IMR-90 (cell line): ENCODE data around the gene ZBTB46. TPM values are rescaled to one million over a fixed set of nuclear protein-coding genes. Genes with fewer than 3 reads are reported as not detected.

Experiments used
- ATAC-seq: fragments of 200-7000 bp; cut with Tn5 transposase; 2 replicates; pipeline ENCODE4 v1.9.1; 2020; ENCODE audit warnings: low read depth, mild to moderate bottlenecking, moderate library complexity
- BruUV-seq: library from RNA; stranded (reverse); fragments of 400-500 nt; replicated peaks from 2 replicates; lab custom pipeline; 2021; lab: Mats Ljungman, UMichigan
- CTCF ChIA-PET: fragments of 300-600 bp; formaldehyde crosslinking; extraction: SDS; loops from one replicate; lab custom pipeline; 2021; ENCODE audit warnings: antibody characterized with exemption; lab: Yijun Ruan, JAX
- POLR2A ChIA-PET: fragments of 300-600 bp; sonication (Branson Sonifier 250); formaldehyde crosslinking; loops from one replicate; lab custom pipeline; 2022; ENCODE audit warnings: antibody characterized with exemption; ENCODE audit not compliant: unreplicated experiment; lab: Charles Lee
- DNase-seq: peaks from one replicate; pipeline ENCODE4 v3.0.0; 2013
- H2AFZ ChIP-seq: replicated peaks from 2 replicates; pipeline ENCODE3; 2013; ENCODE audit warnings: low read length, mild to moderate bottlenecking; ENCODE audit not compliant: poor library complexity
- H2AK5ac ChIP-seq: 2 replicates; pipeline ENCODE4 v1.6.1; 2013; ENCODE audit warnings: low read depth, low read length, inconsistent platforms
- H2AK9ac ChIP-seq: replicated peaks from 2 replicates; pipeline ENCODE3; 2013; ENCODE audit warnings: mild to moderate bottlenecking, low read depth, low read length, moderate library complexity; ENCODE audit not compliant: poor library complexity
- H2BK120ac ChIP-seq: 2 replicates; pipeline ENCODE4 v1.6.1; 2013; ENCODE audit warnings: low read depth, low read length, inconsistent platforms
- H2BK15ac ChIP-seq: 3 replicates; pipeline ENCODE4 v1.6.1; 2013; ENCODE audit warnings: low read depth, low read length, inconsistent platforms
- H2BK20ac ChIP-seq: 2 replicates; pipeline ENCODE4 v1.6.1; 2013; ENCODE audit warnings: low read depth, mild to moderate bottlenecking, inconsistent platforms, low read length, moderate library complexity
- H2BK5ac ChIP-seq: 2 replicates; pipeline ENCODE4 v1.6.1; 2013; ENCODE audit warnings: mild to moderate bottlenecking, low read depth, low read length, inconsistent platforms; ENCODE audit not compliant: poor library complexity, severe bottlenecking
- H3K14ac ChIP-seq: replicated peaks from 2 replicates; pipeline ENCODE4 v1.6.1; 2013; ENCODE audit warnings: low read depth, low read length, inconsistent platforms
- H3K18ac ChIP-seq: 2 replicates; pipeline ENCODE4 v1.6.1; 2013; ENCODE audit warnings: low read depth, low read length, control low read depth
- H3K23ac ChIP-seq: 2 replicates; pipeline ENCODE4 v1.6.1; 2013; ENCODE audit warnings: low read depth, low read length, inconsistent platforms
- H3K27ac ChIP-seq: 2 replicates; pipeline ENCODE4 v1.5.1; 2013; ENCODE audit warnings: mild to moderate bottlenecking, control low read depth, low read length; ENCODE audit not compliant: insufficient read depth
- H3K27me3 ChIP-seq: 2 replicates; pipeline ENCODE4 v1.6.1; 2013; ENCODE audit warnings: low read length; ENCODE audit not compliant: control insufficient read depth, insufficient read depth
- H3K36me3 ChIP-seq: 2 replicates; pipeline ENCODE4 v1.6.1; 2013; ENCODE audit warnings: low read length, mixed read lengths; ENCODE audit not compliant: control insufficient read depth, insufficient read depth
- H3K4ac ChIP-seq: 2 replicates; pipeline ENCODE4 v1.6.1; 2013; ENCODE audit warnings: low read depth, low read length, inconsistent platforms
- H3K4me1 ChIP-seq: 2 replicates; pipeline ENCODE4 v1.6.1; 2013; ENCODE audit warnings: low read length, mixed read lengths; ENCODE audit not compliant: control insufficient read depth, insufficient read depth
- H3K4me2 ChIP-seq: 2 replicates; pipeline ENCODE4 v1.6.1; 2013; ENCODE audit warnings: low read depth, mild to moderate bottlenecking, control low read depth, low read length, moderate library complexity
- H3K4me3 ChIP-seq: 2 replicates; pipeline ENCODE4 v1.5.1; 2013; ENCODE audit warnings: low read depth, mild to moderate bottlenecking, control low read depth, low read length, moderate library complexity; ENCODE audit not compliant: insufficient read depth
- H3K56ac ChIP-seq: 2 replicates; pipeline ENCODE4 v1.6.1; 2013; ENCODE audit warnings: low read length, inconsistent platforms; ENCODE audit not compliant: insufficient read depth; ENCODE audit errors: extremely low read depth
- H3K79me1 ChIP-seq, 2 experiments: 2 replicates each; pipeline ENCODE4 v1.6.1; 2013; ENCODE audit warnings: low read length in 2 of 2, inconsistent platforms in 1 of 2, low read depth in 1 of 2
- H3K9ac ChIP-seq: 2 replicates; pipeline ENCODE4 v1.6.1; 2013; ENCODE audit warnings: low read depth, low read length, control low read depth
- H3K9me1 ChIP-seq: 2 replicates; pipeline ENCODE4 v1.6.1; 2013; ENCODE audit warnings: low read length, inconsistent platforms; ENCODE audit not compliant: insufficient read depth
- H3K9me3 ChIP-seq: 2 replicates; pipeline ENCODE4 v1.6.1; 2013; ENCODE audit warnings: low read length; ENCODE audit not compliant: control insufficient read depth, insufficient read depth
- H4K20me1 ChIP-seq: 2 replicates; pipeline ENCODE4 v1.6.1; 2013; ENCODE audit warnings: low read length, inconsistent platforms; ENCODE audit not compliant: insufficient read depth
- H4K5ac ChIP-seq: 2 replicates; pipeline ENCODE4 v1.6.1; 2013; ENCODE audit warnings: mild to moderate bottlenecking, low read depth, low read length, control low read depth
- H4K8ac ChIP-seq, 2 experiments: 2 replicates each; pipeline ENCODE4 v1.6.1; 2013; ENCODE audit warnings: low read depth in 2 of 2, low read length in 2 of 2, control low read depth in 1 of 2, inconsistent platforms in 1 of 2
- H4K91ac ChIP-seq: 2 replicates; pipeline ENCODE4 v1.6.1; 2013; ENCODE audit warnings: low read depth, low read length, inconsistent platforms; ENCODE audit not compliant: insufficient read depth
- CHD1 ChIP-seq: IDR thresholded peaks from 2 replicates; pipeline ENCODE4 v1.6.1; 2012; ENCODE audit warnings: low read depth, low read length, improper control_type of control experiment
- MAZ ChIP-seq: IDR thresholded peaks from 2 replicates; pipeline ENCODE4 v1.6.1; 2012; ENCODE audit warnings: low read depth, mild to moderate bottlenecking, low read length, improper control_type of control experiment, moderate library complexity, borderline replicate concordance
- MXI1 ChIP-seq: IDR thresholded peaks from 2 replicates; pipeline ENCODE4 v1.6.1; 2012; ENCODE audit warnings: low read depth, mild to moderate bottlenecking, low read length, moderate library complexity, borderline replicate concordance
- RAD21 ChIP-seq: IDR thresholded peaks from 2 replicates; pipeline ENCODE4 v1.6.1; 2012; ENCODE audit warnings: low read length, improper control_type of control experiment
- SMC3 ChIP-seq: fragments of 150-350 bp; IDR thresholded peaks from 2 replicates; pipeline ENCODE4 v1.6.1; 2016; ENCODE audit warnings: low read depth, mild to moderate bottlenecking, antibody characterized with exemption, low read length, moderate library complexity
- WGBS, 2 experiments: methylation state at CpG; one replicate each; pipeline versions ENCODE4 v1.1.5 to v1.1.7; 2013; ENCODE audit warnings: missing lambda C conversion rate in 2 of 2; ENCODE audit not compliant: insufficient read length in 1 of 2; ENCODE audit errors: extremely low coverage in 2 of 2; 5-methylcytosine and 5-hydroxymethylcytosine counted together
- dilution Hi-C: fragments of 300-500 bp; cut with HindIII; formaldehyde crosslinking; loops from one replicate; pipeline ENCODE4 v1.14.3; 2018; ENCODE audit warnings: low sequenced_read_pairs; ENCODE audit not compliant: unreplicated experiment
- in situ Hi-C: fragments of 300-500 bp; cut with MboI; formaldehyde crosslinking; loops from 3 replicates; pipeline ENCODE4 v1.14.3; 2019; ENCODE audit warnings: low sequenced_read_pairs, inconsistent platforms, mixed read lengths
- intact Hi-C: fragments of 100-400 bp; cut with micrococcal nuclease; formaldehyde crosslinking; loops from 2 replicates; pipeline ENCODE4 v1.10.0; 2022
- polyA plus RNA-seq, 3 experiments: library from polyadenylated mRNA; depleted of rRNA; stranded (reverse); fragments of >200 nt; gene quantifications; 2 replicates each; pipeline ENCODE4 v1.2.3, GENCODE V29; 2012; ENCODE audit warnings: low replicate concordance in 1 of 3
- total RNA-seq: library from RNA; depleted of rRNA; stranded (reverse); fragments of >200 nt; gene quantifications from 2 replicates; pipeline ENCODE4 v1.2.3, GENCODE V29; 2012
- TF ChIP-seq, protein P1 (sequence below): conservative IDR thresholded peaks from 2 replicates; pipeline ENCODE4 v1.5.1; 2012; ENCODE audit warnings: mild to moderate bottlenecking, low read depth, low read length, improper control_type of control experiment

ZBTB46 gene
- total and polyA plus RNA-seq, 2 of the 4 experiments (the other 2 are of a cell fraction): 4.2 to 14.9 TPM

GRCh38 chr20:63706852-63707557 is 124.1 kb downstream of the ZBTB46 start:
- Histone ChIP-seq H3K4me1 (peaks cover 10% of the 10 kb centered on the region), H3K56ac (no peak overlapping the region), H2BK120ac (peak overlapping the region; percentile 41; the same call in 1 of the 2 replicates), H4K5ac (peak overlapping the region; percentile 35), H2AK9ac (peak overlapping the region; percentile 98), H2BK20ac (no peak overlapping the region), H3K27ac (peak overlapping the region; percentile 82), H3K4ac (peak overlapping the region; percentile 94), H3K4me2 (peak overlapping the region; percentile 92), H3K9ac (peak overlapping the region; percentile 79), H3K27me3 (no peaks in the 10 kb centered on the region), H3K23ac (peak overlapping the region; percentile 81), H4K91ac (peak overlapping the region; percentile 63), H2AFZ (peak overlapping the region; percentile 98), H3K36me3 (peaks cover 41% of the 10 kb centered on the region), H3K79me1 (peaks cover 18 to 80% of the 10 kb centered on the region in 2 experiments), H2AK5ac (peak overlapping the region; percentile 98), H3K4me3 (peak overlapping the region; percentile 84), H4K8ac (peak overlapping the region; percentile 69 to 93), H3K18ac (no peak overlapping the region), H2BK5ac (peak overlapping the region; percentile 77), H3K9me3 (no peaks in the 10 kb centered on the region), H2BK15ac (no peak overlapping the region), H4K20me1 (no peaks in the 10 kb centered on the region; the same call in 1 of the 2 replicates), H3K14ac (peak overlapping the region; percentile 92), H3K9me1 (no peaks in the 10 kb centered on the region)
- POLR2A ChIA-PET: interaction anchor here (1.2 kb wide), 1 partner anchor 12 kb away, joined by 4 read pairs; no protein-coding TSS in a partner anchor
- TF ChIP-seq, protein P1, sequence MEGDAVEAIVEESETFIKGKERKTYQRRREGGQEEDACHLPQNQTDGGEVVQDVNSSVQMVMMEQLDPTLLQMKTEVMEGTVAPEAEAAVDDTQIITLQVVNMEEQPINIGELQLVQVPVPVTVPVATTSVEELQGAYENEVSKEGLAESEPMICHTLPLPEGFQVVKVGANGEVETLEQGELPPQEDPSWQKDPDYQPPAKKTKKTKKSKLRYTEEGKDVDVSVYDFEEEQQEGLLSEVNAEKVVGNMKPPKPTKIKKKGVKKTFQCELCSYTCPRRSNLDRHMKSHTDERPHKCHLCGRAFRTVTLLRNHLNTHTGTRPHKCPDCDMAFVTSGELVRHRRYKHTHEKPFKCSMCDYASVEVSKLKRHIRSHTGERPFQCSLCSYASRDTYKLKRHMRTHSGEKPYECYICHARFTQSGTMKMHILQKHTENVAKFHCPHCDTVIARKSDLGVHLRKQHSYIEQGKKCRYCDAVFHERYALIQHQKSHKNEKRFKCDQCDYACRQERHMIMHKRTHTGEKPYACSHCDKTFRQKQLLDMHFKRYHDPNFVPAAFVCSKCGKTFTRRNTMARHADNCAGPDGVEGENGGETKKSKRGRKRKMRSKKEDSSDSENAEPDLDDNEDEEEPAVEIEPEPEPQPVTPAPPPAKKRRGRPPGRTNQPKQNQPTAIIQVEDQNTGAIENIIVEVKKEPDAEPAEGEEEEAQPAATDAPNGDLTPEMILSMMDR: peak; percentile 25; the same call in 1 of the 2 replicates
- TF ChIP-seq SMC3: peak; percentile 6; the same call in 1 of the 2 replicates
- no peak for TF ChIP-seq MXI1
- peak; percentile 69; the same call in 1 of the 2 replicates for TF ChIP-seq MAZ
- no peak for TF ChIP-seq CHD1
- peak; percentile 42; the same call in 1 of the 2 replicates for TF ChIP-seq RAD21
- in situ Hi-C loops: loop anchor here (10.0 kb wide), 1 partner anchor 158 kb away; the partner anchor contains the start of genes ABHD16B and TPD52L2
- intact Hi-C loops: loop anchor here (2.0 kb wide), 1 partner anchor 158 kb away; the partner anchor contains the start of gene TPD52L2
- dilution Hi-C loops: no loop called here
- ATAC-seq: peak; percentile 64
- WGBS, 2 experiments: 12% methylated on average over 23 of the region's 56 CpGs; no CpG with 5 or more reads in 1 of the 2 experiments
- CTCF ChIA-PET: interaction anchor here (1.1 kb wide), 1 partner anchor 9 kb away, joined by 8 read pairs; no protein-coding TSS in a partner anchor
- peak; percentile 35 for DNase-seq
- no TSS peak for BruUV-seq
